Smooth muscle cell (in vitro differentiated cells): Measurements from ENCODE around the gene ECI1. TPM values are rescaled to one million over a fixed set of nuclear protein-coding genes. Genes with fewer than 3 reads are reported as not detected.

Source experiments
- DNase-seq: peaks from one replicate; lab custom pipeline; 2025; ENCODE audit not compliant: unreplicated experiment; lab: John Stamatoyannopoulos, UW
- H2AFZ ChIP-seq: fragments of 200-600 bp; sonication (generic); 2 replicates; pipeline ENCODE4 v1.6.0; 2016; ENCODE audit warnings: antibody characterized with exemption, low read depth, mild to moderate bottlenecking
- H3F3A ChIP-seq: fragments of 200-600 bp; sonication (generic); 2 replicates; pipeline ENCODE4 v1.6.0; 2017; ENCODE audit warnings: antibody characterized with exemption, low read depth
- H3K27ac ChIP-seq: fragments of 200-600 bp; sonication (generic); 2 replicates; pipeline ENCODE4 v1.5.1; 2016; ENCODE audit warnings: low read depth, mild to moderate bottlenecking
- H3K27me3 ChIP-seq: fragments of 200-600 bp; sonication (generic); 2 replicates; pipeline ENCODE4 v1.6.1; 2016; ENCODE audit warnings: low read depth, mild to moderate bottlenecking
- H3K36me3 ChIP-seq: fragments of 200-600 bp; sonication (generic); 2 replicates; pipeline ENCODE4 v1.5.1; 2016; ENCODE audit warnings: low read depth
- H3K4me1 ChIP-seq: fragments of 200-600 bp; sonication (generic); 2 replicates; pipeline ENCODE4 v1.5.1; 2016; ENCODE audit warnings: low read depth
- H3K4me2 ChIP-seq: fragments of 200-600 bp; sonication (generic); 2 replicates; pipeline ENCODE4 v1.6.0; 2016; ENCODE audit warnings: mild to moderate bottlenecking
- H3K4me3 ChIP-seq: fragments of 200-600 bp; sonication (generic); 2 replicates; pipeline ENCODE4 v1.5.1; 2016; ENCODE audit warnings: mild to moderate bottlenecking
- H3K79me2 ChIP-seq: fragments of 200-600 bp; sonication (generic); 2 replicates; pipeline ENCODE4 v1.6.0; 2016; ENCODE audit warnings: low read depth, mild to moderate bottlenecking
- H3K9ac ChIP-seq: fragments of 200-600 bp; sonication (generic); 2 replicates; pipeline ENCODE4 v1.6.0; 2016; ENCODE audit warnings: low read depth
- H3K9me3 ChIP-seq: fragments of 200-600 bp; sonication (generic); replicated peaks from 2 replicates; pipeline ENCODE4 v1.5.1; 2016; ENCODE audit warnings: low read depth
- H4K20me1 ChIP-seq: fragments of 200-600 bp; sonication (generic); 2 replicates; pipeline ENCODE4 v1.6.0; 2016; ENCODE audit warnings: low read depth
- CTCF ChIP-seq: fragments of 200-600 bp; sonication (generic); IDR thresholded peaks from 2 replicates; pipeline ENCODE4 v1.5.1; 2017; ENCODE audit warnings: borderline replicate concordance, mild to moderate bottlenecking, antibody characterized with exemption; ENCODE audit not compliant: insufficient read depth, poor library complexity, severe bottlenecking
- WGBS: methylation state at CpG from one replicate; pipeline ENCODE4 v1.1.7; 2016; ENCODE audit warnings: low lambda C conversion rate; 5-methylcytosine and 5-hydroxymethylcytosine counted together
- polyA plus RNA-seq: library from polyadenylated mRNA; unstranded; fragments of >200 nt; fragmentation: Nextera tagmentation; extraction: Ambion mirVana; gene quantifications from 2 replicates; pipeline ENCODE4 v1.2.1, GENCODE V29; 2016
- total RNA-seq: library from RNA; depleted of rRNA; stranded (reverse); fragments of >200 nt; gene quantifications from 2 replicates; pipeline ENCODE4 v1.2.3, GENCODE V29; 2014

Gene ECI1
- total and polyA plus RNA-seq, 2 experiments from 2014 or later: 45.7 to 86.9 TPM

- H3K27me3 ChIP-seq: no peaks in the 10 kb centered on the region
- no peaks in the 10 kb centered on the region for H3K36me3 ChIP-seq
- TF ChIP-seq CTCF: no peak
- no peak for DNase-seq
- H2AFZ ChIP-seq: no peak overlapping the region
- no peak overlapping the region for H3K9ac ChIP-seq
- WGBS: 93% methylated on average over 20 of the region's 25 CpGs
- no peaks in the 10 kb centered on the region for H3F3A ChIP-seq
- no peak overlapping the region for H3K4me2 ChIP-seq
- peaks cover 50% of the 10 kb centered on the region for H3K79me2 ChIP-seq
- no peaks in the 10 kb centered on the region for H3K9me3 ChIP-seq
- H4K20me1 ChIP-seq: peaks cover 71% of the 10 kb centered on the region
- no peak overlapping the region for H3K27ac ChIP-seq
- H3K4me3 ChIP-seq: no peak overlapping the region
- H3K4me1 ChIP-seq: peaks cover 6% of the 10 kb centered on the region
Measured at GRCh38 chr16:2228161-2228824, 23.1 kb downstream of the ECI1 start.

- H3K27me3 ChIP-seq: no peaks in the 10 kb centered on the region
- H3K4me2 ChIP-seq: no peak overlapping the region
- no peak overlapping the region for H2AFZ ChIP-seq
- no peaks in the 10 kb centered on the region for H3K9me3 ChIP-seq
- DNase-seq: no peak
- H3K4me1 ChIP-seq: peaks cover 6% of the 10 kb centered on the region
- H4K20me1 ChIP-seq: peaks cover 71% of the 10 kb centered on the region
- H3K4me3 ChIP-seq: no peak overlapping the region
- H3K36me3 ChIP-seq: no peaks in the 10 kb centered on the region
- WGBS: 98% methylated on average over 6 of the region's 6 CpGs
- no peak for TF ChIP-seq CTCF
- no peak overlapping the region for H3K27ac ChIP-seq
- H3K79me2 ChIP-seq: peaks cover 50% of the 10 kb centered on the region
- H3K9ac ChIP-seq: no peak overlapping the region
- no peaks in the 10 kb centered on the region for H3F3A ChIP-seq
Measured at GRCh38 chr16:2226918-2227317, 24.5 kb downstream of the ECI1 start.

- Histone ChIP-seq H3K4me1 (peaks cover 6% of the 10 kb centered on the region), H4K20me1 (peaks cover 66% of the 10 kb centered on the region), H3K36me3 (no peaks in the 10 kb centered on the region), H3K27ac (no peak overlapping the region), H3K27me3 (no peaks in the 10 kb centered on the region), H3K4me2 (no peak overlapping the region), H3K9ac (no peak overlapping the region), H3K79me2 (peaks cover 50% of the 10 kb centered on the region), H3K4me3 (no peak overlapping the region), H3F3A (no peaks in the 10 kb centered on the region), H3K9me3 (no peaks in the 10 kb centered on the region), H2AFZ (no peak overlapping the region)
- 78% methylated on average over 9 of the region's 9 CpGs for WGBS
- TF ChIP-seq CTCF: no peak
- DNase-seq: no peak
Measured at GRCh38 chr16:2226245-2226793, 25.1 kb downstream of the ECI1 start.
